Urothelium cell line (cell line): ENCODE data around the gene ASPRV1.

Experiments
- DNase-seq: peaks from one replicate; pipeline ENCODE4 v3.0.0; 2011; ENCODE audit warnings: low spot score, mixed read lengths
- FAIRE-seq: peaks from 2 replicates; lab custom pipeline; 2011; peaks lifted over from hg19 to GRCh38; lab: Jason Lieb, UNC

Gene ASPRV1

GRCh38 chr2:69943843-69944525 is 17.4 kb downstream of the ASPRV1 start:
- DNase-seq (no peak), FAIRE-seq (no peak)

GRCh38 chr2:69943000-69943842 is 18.2 kb downstream of the ASPRV1 start:
- DNase-seq (no peak), FAIRE-seq (no peak)

- no peak for FAIRE-seq
- no peak for DNase-seq
These were observed 20.7 kb downstream of the ASPRV1 start for GRCh38 chr2:69940691-69941090.

GRCh38 chr2:69939722-69940121 is 21.7 kb downstream of the ASPRV1 start:
- no peak for FAIRE-seq
- no peak for DNase-seq

- no peak for DNase-seq
- FAIRE-seq = no peak
These were observed 23.5 kb downstream of the ASPRV1 start for GRCh38 chr2:69937968-69938367.

DNA sequence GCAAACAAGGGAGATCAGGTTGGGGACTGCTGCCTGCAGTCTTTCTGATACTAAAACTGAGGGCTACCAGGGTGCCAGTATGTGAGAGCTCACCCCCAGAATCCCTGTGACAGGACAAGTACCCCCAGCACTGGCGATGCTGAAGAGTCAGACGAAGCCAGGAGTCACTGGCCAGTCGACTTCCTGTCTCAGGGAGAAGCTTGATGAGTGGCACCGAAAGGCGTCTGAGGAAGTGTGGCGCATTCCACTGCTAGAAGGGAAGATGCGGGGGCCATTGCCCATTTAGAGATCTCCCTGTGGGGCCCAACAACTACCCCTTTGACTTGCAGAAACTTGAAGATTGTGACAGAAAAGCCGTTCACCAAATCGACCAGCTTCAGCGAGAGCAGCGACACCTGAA is 24.5 kb downstream of the ASPRV1 start:
- DNase-seq (no peak), FAIRE-seq (no peak)

- FAIRE-seq (no peak), DNase-seq (no peak)
These were observed 26.4 kb downstream of the ASPRV1 start for GRCh38 chr2:69935011-69935410.

GRCh38 chr2:69934614-69934908 is 26.9 kb downstream of the ASPRV1 start:
- DNase-seq = no peak
- FAIRE-seq = no peak

DNA sequence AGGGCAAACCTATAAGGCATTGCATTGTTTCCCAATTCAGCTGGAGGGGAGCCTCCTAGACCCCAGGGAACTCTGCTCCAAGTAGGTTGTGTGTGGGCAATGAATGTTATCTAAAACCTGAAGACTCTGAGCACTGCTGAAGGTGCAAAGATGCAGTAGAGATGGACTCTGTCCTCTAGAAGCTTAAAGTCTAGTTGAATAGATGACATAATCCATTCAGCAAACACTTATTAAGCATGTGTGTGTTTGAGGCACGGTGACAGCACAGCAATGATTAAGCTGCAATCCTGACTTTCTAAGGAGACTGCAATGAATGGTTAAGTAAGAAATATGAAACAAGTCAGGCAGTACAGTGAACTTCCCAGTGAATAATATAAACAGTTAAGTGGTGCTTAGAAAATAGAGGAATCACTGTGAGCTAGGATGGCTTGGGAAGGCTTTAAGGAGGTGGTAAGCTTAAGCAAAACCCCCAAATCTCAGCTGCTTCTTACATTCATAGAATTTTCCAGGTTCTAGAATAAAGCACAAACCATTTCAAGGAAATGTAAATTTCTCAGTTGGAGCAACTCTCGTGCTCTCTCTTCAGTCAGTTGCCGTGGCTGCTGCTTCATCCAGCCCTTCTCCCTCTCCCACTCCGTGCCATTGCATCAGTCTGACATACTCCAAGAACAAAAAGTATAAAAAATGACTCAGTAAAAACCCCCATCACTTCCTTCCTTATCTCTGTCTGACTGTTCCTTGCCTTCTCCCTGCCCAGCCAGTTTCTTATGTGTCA is 27.4 kb downstream of the ASPRV1 start:
- peak; percentile 41 for DNase-seq

DNA sequence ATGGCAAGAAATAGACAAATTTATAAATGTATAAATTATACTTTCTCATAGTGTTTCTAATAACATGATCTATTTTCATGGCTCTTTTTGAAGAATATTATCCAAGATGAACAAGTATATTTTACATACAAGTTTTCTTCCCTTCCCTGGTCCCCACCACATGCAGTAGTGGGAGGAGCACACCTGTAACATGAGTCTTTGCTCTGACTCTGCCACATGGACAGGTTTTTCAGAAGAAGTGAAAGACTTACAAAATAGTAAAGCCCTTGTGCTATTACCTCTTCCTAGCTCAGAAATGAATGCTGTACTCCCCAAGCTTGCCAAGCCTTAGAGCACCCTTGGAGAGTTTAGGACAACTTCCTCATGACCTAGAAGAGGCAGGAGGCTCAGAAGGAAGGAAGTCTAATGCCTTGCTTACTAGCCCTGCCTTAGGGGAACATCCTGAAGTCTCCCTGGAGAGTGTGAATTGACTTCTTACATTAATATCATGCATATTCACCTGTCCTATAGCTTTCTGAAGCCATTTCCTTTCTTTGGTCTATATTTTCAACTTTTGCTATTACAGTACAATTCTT is 28.1 kb downstream of the ASPRV1 start:
- no peak for FAIRE-seq
- DNase-seq = no peak

More for the DNA sequence above, 27.4 kb downstream of the ASPRV1 start:
- no peak for FAIRE-seq

DNA sequence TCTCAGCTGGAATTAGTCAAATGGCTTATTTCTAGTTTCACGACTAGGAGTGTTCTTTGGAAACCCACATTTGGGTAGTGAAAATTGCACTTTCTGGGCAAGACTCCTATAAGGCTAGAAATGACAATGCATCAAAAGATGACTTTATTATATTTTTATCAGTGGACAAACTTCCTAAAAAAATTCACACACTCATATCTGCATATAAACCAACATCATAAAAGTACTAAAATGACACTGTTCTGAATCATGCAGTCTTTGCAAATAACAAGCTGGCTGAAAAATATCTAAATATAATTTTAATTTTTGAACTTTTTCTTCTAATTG is 28.9 kb downstream of the ASPRV1 start:
- no peak for DNase-seq
- FAIRE-seq = no peak

- no peak for FAIRE-seq
These were observed 29.4 kb downstream of the ASPRV1 start for GRCh38 chr2:69931832-69932595.

GRCh38 chr2:69926849-69927515 is 34.4 kb downstream of the ASPRV1 start:
- no peak for DNase-seq
- no peak for FAIRE-seq

More at GRCh38 chr2:69931832-69932595, 29.4 kb downstream of the ASPRV1 start:
- no peak for DNase-seq

- no peak for FAIRE-seq
- DNase-seq = no peak
These were observed 38.3 kb downstream of the ASPRV1 start for GRCh38 chr2:69923116-69923515.

DNA sequence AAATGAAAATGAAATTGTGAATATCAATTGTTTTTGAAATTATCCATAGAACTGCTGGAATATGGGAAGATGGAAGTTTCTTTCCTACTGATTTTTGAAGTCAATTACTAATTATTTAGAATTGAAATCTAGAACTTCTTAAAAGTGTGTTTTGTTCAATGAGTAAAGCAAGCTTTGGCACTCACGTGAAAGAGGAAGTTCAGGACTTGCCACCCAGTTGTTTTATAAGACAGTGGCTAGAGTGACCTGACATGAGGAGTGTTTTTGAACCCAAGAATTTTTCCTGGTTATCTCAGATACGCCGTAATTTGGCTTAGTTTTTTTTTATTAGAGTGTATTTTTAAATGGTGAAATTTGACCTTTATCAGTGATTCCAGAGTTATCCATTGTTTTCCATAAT is 43.0 kb downstream of the ASPRV1 start:
- FAIRE-seq = no peak
- no peak for DNase-seq

DNA sequence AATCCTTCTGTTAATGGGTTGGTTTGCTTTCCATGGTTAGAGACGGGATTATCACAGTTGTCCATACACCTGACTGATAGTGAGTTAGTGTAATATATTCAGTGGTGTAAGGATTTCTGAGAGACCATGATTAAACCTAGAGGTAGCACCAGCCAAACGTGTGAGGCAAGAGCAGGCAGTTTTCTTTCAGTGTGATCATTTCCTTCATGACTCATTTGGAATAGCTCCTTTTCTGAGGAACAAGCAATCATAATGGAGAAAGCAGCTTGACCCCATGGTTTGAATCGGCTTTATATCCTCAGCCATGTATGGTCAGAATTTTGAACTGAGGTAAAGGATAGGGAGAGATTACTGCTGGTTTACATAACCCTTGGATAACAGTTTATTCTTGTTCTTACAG is 43.6 kb downstream of the ASPRV1 start:
- DNase-seq = peak; percentile 28

DNA sequence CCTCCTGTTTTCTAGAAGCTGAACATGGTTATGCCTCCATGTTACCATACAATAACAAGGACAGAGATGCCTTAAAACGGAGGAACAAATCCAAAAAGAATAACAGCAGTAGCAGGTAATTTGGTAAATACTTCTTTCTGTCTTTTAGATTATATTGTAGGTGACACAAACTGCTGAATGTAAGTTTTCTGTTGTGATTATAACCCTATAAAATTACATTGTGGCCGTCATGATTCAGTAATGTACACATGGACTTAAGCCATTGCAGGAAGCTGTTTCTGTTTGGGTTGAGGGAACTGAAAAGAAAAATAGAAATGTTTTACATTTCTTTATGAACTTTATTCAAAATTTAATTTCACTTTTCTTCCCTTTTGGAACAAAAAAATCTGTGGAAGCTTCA is 45.3 kb downstream of the ASPRV1 start:
- DNase-seq (no peak), FAIRE-seq (no peak)

More for the DNA sequence above, 43.6 kb downstream of the ASPRV1 start:
- no peak for FAIRE-seq

GRCh38 chr2:69914950-69915945 is 46.2 kb downstream of the ASPRV1 start, which contains the start of gene MXD1:
Gene MXD1, plus strand, starts transcription at chr2:69915109. Its CDS starts 222 bp downstream, at chr2:69915331.
- no peak for DNase-seq
- FAIRE-seq = no peak
